SKM-1 (cell line): Measurements from ENCODE around the gene BUB3.

Experiments
- DNase-seq: peaks from one replicate; lab custom pipeline; 2025; ENCODE audit not compliant: unreplicated experiment; lab: John Stamatoyannopoulos, UW

The BUB3 gene, protein sequence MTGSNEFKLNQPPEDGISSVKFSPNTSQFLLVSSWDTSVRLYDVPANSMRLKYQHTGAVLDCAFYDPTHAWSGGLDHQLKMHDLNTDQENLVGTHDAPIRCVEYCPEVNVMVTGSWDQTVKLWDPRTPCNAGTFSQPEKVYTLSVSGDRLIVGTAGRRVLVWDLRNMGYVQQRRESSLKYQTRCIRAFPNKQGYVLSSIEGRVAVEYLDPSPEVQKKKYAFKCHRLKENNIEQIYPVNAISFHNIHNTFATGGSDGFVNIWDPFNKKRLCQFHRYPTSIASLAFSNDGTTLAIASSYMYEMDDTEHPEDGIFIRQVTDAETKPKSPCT

DNA sequence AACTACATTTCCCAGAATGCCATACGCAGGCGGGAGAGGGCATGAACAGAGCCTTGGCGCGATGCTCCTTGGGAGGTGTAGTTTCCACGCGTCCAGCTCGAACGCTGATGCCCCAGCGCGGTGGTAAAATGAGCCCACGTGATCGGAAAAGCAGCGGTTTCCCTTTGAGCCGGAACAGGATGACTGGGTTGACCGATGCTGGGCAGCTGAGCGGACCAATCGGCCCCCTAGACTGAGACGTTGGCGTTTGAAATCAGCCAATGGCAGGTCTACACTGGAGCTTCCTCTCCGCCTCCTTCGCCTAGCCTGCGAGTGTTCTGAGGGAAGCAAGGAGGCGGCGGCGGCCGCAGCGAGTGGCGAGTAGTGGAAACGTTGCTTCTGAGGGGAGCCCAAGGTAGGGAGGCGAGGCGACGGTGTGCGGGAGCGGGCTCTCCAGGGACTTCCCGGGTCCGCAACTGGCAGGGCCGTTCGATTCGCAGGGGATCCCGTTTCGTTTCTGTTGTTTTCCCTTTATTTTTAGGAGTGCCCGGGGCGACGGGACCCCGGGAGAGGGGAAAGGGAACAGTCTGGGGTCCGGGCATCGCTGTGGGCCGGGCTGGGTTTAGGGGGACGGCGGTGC, at the start of gene BUB3:
BUB3 (plus strand) TSS at position 311 of the 619 bp plus-strand sequence. CDS start 516 bp downstream, outside the sequence.
- DNase-seq, result peak; percentile 98

DNA sequence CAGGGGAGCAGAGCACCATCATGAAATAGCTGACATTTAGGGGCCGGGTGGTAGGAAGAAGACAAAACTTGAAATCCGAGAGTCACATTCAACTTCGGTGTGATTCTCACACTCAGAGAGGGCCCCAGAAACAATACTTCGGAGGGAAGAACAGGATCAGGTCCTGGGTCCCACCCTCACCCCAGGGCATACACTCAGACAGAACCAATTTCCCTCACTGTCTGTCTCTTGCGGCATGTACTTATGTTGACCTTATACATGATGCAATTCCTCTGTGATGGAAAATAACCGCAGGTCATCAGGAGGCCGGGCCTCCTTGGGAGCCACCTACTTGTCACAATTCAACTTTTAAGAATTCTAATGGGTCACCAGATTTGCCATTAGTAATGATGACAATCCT, 44.7 kb upstream of the BUB3 start:
- no peak for DNase-seq

DNA sequence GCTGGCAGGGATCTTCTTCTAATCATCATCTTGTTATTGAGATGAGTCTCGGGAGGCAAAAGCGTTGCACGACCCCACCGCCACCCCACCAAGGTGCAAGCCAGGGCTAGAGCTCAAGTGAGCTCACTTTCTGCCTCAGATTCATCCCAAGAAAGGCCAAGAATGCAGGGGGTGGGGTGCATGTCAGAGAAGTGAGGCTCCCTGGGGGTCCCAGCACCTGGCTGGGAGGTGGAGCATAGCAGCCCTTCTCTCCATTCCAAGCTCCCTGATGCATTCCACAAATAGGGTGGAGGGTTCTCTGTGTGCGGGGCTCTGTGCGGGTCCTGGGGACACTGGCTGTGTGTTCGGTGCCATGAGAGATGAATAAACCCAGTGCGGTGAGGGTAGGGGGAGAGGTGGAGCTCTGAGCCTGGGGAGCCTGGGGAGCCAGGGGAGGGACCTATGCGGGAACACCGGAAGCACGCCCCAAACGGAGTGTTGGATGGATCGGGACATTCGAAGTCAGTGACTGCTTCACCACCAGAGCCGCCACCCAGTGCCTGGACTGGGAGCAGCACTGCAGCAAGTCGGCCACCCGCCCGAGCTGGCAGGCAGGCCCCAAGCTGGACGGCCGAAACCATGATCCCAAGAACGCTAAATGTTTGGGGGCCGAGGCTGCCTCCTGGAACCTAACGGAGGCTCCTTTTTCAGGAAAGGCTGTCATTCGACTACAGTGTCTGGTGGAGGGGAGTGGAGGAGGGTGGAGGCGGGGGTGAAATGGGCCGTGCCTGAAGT, 36.4 kb upstream of the BUB3 start:
- DNase-seq, result no peak

DNA sequence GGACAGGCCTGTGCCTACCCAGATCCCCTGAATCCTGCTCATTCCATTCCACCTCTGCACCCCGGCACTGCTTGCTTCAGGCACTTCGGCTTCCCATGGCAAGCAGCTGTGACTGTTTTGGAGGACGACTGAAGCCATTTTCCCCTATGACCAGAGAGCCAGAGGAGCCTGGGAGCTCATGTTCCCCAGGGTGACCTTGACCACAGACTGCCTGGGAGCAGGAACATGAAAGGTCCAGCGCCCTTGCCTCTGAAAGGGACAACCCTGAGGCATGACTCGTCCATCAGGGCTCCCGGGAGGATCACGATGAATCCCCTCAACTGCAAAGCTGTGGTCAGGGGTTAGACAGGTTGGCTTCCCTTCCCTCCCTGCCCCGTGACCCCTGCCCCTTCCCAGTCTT, 35.1 kb upstream of the BUB3 start:
- no peak for DNase-seq

DNA sequence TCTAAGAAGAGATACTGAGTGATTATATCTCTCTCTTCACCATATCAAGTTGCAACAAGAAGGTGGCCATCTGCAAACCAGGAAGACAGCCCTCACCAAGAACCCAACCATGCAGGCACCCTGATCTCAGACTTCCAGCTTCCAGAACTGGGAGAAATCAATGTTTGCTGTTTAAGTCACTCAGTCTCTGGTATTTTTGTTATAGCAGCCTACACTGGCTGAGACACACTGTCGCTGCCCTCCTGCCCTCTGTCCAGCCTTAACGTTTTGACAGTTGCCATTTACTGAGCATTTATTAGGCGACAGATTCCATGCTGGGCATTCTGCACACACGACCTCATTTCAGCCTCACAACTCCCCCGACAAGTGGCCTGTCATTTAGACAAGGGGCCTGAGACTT, 28.0 kb upstream of the BUB3 start:
- DNase-seq, result no peak

DNA sequence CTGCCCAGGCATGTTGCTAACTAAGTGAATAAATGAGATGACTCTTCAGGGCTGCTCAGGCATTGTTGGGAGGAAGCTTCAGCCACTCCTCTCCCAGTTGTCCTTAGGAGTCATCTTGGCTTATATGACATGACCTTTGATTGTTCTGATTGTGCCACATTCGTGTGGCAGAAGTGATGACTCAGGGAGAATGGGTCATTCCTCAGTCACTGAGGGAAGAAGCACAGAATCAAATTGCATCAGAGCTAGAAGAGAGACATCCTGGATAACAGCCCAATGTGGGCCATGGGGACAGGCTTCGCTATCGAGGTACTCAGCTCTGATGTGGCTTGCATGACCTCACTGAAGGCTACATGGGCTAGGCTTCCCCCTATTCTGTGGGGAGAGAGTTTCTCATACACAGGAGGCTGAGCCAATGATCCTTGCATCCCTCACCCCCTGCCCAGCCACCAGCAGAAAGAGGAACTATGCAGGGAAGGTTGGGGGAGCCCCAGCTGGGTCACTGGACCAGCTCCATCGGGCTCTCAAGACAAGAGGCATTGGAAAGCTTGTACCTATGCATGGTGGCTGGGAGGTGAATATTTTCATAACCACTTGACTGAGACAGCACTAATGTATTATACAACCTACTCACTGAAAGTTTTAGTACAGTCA, 24.5 kb upstream of the BUB3 start:
- no peak for DNase-seq

DNA sequence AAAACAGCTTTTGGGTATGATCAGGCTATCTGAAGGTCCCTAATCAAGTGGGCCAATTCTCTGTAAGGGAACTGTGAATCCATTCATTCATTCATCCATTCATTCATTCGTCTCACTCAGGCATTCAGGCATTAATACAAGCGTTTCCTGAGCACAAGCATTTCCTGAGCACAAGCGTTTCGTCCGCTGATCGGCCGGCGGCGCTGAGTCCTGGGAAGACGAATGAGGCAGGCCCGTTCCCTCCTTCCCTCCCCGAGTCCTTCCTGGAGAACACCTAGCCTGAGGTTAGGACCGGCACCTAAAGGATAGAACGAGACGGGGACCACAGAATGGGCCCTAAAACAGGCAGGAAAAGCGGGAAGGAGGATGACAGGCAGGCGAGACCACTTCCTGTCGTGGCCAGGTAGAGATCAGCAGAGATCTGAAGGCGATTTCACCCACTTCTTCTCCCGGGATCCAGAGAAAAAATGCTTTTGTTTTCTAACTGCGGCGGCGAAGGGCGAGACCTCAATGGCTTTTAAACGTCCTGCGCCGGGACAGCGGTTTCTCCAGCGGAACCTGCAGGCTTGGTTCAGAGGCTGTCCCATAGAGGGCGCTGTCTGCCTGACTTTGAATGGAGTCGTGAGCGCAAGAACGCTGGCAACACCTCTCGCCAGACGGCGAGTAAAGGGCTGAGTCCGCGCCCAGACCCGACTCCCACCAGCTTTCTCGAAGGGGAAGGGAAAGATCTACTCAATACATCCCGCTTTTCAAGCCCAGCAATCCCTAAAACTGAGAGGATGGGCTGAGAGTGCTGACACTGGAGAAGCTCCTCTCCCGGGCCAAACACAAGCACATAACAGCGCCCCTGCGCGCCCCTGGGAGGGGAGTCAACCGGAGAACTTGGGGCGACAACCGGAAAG, 21.4 kb upstream of the BUB3 start:
- no peak for DNase-seq

DNA sequence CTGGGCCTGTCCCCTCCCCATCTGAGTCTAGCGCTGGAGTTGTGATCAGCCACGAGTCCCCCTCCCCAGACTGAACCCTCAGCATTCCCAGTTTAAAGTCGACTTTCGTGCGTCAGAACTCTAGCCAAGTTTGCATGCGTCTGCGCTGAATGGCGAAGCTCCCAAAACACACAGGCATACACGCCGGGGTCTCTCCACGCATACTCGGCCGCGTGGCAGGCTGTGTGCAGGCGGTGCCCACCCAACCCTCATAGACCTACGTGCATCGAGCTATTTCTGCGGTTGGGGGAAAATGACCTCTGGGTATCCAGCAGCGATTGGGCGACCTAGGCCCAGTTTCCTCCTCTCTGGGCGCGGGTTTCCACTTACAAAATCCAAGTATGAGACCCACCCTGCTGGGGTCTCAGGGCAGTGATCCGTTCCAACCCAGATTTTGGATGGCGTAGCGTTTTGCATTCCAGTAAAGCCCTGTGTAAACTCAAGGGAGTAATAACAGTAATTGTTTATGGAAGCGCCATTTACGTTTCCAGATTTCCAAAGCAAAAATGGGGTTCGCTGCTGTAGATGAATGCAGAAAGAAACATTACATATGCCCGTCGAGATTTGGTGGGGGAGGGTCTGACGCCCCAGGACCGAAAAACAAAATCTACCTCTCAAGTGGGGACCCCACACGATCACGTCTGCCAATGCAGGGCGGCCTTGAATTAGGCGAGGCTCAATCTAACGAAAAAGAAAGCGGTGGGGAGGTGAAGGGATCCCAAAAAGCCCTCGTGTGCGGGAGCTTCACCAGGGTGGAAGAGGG, 20.5 kb upstream of the BUB3 start:
- DNase-seq, result no peak

DNA sequence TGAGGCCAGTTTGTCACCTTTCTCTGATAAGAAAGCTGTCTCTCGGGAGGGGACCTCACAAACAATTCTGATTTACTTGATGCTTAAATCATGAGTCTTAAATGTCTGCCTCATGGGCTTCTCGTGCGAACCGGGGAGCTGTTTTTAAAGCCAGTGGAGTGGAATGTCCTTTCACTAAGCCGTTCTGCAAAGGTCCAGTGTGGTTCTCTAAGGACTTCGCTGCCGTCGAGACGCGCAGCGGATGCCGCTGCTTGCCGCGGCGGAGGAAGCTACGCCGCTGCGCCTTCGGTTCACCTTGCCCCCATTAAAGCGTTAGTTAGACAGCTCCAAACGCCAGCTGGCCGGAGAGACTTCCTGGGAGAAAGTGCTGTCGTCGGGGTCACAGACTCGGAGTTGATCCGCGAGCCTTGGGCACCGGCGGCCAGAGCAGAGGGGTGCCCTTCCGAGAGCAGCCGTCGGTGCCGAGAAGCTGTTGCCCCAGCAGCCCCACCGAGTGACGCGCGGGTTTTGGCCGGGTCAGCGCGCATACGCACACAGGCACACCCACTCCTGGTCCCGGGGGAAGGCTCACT, 19.8 kb upstream of the BUB3 start:
- no peak for DNase-seq

DNA sequence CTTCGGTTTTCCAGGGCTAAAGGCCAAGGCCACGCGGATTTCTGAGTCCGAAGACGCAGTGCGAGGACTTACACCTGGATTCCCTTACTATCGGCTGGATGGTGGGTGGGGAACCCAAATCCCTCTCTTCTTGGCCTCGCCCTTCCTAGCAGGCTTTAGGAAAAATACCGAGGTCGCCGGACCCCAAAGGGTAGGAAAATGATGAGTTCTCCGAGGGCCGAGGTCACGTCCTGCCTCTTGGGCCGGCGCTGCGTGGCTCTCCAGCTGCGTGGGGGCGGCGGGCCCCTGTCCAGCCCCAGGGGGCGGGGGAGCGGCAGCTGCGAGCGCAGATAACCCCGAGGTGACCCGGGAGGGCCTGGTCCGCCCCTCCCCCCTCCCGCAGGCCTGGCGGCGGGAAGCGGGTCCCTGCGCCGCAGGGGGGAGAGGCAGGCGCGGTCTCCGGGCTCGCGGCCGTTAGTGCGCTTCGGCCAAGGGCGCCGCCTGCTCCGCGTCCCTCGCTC, 19.2 kb upstream of the BUB3 start:
- no peak for DNase-seq

DNA sequence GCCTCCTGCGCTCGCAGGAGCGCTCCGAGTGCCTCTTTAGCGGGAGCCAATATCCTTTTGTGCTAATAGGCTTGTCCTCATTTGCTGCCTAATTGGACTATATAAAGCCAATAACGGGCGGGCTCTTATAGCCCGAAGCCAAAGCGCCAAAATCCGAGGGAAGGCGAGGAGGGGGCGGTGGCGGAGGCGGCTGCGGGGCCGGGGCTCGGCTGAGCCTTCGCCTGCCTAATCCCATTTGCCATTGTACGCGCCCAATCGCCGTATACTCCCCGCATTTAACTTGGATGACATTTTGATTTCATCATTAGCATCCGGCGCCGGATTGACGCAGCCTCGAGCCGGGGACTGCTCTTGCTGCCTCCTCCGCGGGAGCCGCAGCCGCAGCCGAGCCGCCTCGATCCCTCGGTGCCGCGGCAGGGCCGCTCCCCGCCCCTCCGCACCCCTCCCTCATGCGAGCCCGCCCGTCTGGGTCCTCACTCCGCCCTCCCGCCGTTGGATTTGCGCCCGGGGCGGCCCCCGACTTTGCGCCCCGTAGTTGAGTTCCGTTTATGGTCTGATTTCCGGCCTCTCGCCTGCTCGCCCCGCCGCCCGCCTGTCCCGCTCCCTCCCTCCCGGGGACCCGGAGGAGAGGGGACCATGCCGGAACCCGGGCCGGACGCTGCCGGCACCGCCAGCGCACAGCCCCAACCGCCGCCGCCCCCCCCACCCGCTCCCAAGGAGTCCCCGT, 18.6 kb upstream of the BUB3 start, which contains the start of gene HMX3:
HMX3 (plus strand) TSS at position 556 of the 727 bp plus-strand sequence; CDS start at position 637, 81 bp downstream.
- no peak for DNase-seq

DNA sequence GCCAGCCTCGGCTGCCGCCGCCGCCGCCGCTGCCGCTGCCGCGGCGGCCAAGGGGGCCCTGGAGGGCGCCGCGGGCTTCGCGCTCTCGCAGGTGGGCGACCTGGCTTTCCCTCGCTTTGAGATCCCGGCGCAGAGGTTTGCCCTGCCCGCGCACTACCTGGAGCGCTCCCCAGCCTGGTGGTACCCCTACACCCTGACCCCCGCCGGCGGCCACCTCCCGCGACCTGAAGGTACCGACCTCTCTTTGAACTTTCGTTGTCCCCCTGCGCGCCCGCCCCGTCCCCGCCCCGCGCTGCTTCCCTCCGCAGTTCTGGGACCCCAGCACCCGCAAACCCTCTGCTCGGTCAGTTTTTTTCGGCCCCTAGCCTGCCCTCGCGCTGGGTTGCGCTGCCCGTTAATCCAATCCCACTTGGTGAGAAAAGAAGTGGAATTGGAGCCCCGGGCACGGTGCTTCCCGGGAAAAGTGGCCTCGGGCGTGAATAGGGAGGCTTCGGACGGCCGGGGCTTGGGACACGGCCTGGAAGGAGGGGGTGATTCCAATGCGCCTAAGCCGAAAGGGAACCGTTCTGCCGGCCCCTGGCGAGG, 17.9 kb upstream of the BUB3 start:
- no peak for DNase-seq

DNA sequence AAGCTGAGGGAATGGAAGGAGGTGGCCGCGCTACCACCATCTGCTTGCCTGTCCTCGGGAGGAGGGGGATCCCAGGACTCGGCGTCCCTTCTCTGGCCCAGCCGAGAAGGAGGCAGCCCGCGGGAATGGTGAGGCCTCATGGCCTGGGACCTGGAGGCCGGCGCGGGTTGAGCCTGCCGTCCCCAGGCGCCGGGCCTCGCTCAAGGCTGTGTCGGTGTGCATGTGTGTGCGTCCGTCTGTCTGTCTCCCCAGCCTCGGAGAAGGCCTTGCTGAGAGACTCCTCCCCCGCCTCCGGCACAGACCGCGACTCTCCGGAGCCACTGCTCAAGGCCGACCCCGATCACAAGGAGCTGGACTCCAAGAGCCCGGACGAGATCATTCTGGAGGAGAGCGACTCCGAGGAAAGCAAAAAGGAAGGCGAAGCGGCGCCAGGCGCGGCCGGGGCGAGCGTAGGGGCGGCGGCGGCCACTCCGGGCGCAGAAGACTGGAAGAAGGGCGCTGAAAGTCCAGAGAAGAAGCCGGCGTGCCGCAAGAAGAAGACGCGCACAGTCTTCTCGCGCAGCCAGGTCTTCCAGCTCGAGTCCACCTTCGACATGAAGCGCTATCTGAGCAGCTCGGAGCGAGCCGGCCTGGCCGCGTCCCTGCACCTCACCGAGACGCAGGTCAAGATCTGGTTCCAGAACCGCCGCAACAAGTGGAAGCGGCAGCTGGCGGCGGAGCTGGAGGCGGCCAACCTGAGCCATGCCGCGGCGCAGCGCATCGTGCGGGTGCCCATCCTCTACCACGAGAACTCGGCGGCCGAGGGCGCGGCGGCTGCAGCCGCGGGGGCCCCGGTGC, 17.2 kb upstream of the BUB3 start:
- no peak for DNase-seq

DNA sequence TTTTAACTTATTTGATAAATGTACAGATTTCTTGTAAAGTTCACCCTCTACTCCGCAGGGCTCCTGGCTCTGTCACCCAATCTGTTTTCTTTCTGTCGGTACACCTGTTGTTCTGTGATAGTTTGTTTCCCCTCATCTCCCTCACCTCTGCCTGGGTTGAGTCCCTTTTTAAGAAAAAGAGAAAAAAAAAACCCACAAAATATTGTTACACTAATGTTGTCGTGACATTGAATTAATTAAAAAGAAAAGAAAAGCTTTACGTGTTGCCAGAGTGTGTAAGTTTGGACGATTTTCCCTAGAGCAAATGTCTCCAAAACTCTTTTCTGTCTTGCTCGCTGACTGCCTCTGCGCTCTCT, 15.1 kb upstream of the BUB3 start:
- no peak for DNase-seq

DNA sequence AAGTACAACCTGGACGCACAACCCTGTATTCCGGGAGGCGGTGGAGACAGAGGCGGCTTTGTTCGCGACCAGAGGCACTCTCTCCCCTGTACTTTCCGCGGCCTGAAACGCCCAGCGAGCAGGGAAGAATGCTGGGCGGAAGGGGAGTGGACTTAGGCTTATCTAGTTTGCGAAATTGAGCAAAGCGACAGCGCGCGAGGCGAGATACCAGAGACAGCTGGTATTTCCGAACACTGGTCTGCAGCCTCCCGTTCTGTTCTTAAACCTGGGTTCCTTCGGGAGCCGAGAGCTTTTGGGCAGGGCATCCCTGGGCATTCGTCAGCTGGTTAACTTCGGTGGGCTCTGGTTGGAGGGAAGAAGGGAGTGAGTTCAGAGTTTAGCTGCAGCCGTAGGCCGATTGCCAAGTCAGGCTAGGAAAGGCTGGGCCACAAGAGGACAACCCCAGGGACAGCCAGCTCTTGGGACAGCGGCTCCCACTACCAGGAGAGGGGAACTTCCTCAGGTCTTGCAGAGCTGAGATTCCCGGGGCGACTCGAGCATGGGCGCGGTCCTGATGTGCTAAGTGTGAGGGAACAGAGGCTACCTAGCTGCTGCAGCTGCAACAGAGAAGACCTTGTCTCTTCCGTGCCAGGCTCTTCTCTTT, 14.6 kb upstream of the BUB3 start:
- no peak for DNase-seq

DNA sequence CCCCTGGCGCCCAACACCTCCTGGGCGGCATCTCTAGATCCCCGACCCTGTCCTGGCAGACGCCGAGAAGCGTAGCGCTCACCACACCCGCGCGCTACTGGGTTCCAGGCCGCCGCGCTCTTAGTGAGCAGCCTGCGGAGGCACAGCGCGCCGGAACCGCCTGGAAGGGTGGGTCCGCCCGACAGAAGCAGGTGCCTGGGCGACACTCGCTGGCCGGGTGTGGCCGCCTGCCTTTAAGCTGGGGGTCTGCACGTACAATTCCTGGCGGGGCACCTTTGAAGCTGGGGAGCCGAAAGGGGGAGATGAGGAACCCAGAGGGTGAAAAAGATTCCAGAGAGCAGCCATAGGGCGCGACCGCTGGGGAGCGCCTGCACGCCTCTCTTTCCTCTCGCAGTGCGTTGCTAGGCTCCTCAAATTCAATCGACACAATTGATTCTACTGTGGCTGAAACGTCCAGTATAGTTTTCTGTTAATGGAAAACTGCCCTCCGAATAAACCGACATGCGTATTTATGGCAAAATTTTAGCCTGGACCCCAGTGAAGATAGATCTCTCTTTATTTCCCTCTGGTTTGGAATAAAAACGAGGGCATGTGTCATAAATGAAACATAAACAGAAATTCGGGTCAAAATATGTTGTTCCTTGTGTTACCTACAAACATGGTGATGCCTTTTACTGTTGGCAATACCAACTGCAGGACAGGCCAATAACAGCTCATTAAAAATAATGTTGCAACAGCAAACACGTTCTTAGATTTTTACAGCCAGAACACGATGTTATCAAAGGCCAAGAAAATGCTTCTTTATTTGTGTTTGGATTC, 13.8 kb upstream of the BUB3 start:
- no peak for DNase-seq
